GM19397 (cell line): Measurements from ENCODE around the gene MALRD1.

ENCODE experiments used
- ATAC-seq: cut with Tn5 transposase; IDR thresholded peaks from one replicate; pipeline ENCODE4 v1.9.1; 2021; ENCODE audit warnings: mild to moderate bottlenecking, moderate library complexity; ENCODE audit not compliant: unreplicated experiment

MALRD1 gene

DNA sequence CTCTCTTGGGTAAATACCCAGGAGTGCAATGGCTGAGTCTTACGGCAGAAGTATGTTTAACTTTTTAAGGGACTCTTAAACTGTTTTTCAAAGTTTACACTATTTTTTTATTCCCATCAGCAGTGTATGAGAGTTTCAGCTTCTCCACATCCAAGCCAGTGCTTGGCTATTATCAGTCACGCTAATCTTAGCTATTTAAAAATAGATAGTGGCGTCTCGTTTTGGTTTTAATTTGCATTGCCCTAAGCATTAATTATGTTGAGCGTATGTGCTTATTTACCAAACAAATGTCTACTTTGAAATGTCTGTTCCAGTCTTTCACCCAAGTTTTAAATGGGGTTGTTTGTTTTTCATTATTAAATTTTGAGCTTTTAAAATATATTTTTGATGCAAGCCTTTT lies 164.0 kb downstream of the MALRD1 start:
- no peak for ATAC-seq

DNA sequence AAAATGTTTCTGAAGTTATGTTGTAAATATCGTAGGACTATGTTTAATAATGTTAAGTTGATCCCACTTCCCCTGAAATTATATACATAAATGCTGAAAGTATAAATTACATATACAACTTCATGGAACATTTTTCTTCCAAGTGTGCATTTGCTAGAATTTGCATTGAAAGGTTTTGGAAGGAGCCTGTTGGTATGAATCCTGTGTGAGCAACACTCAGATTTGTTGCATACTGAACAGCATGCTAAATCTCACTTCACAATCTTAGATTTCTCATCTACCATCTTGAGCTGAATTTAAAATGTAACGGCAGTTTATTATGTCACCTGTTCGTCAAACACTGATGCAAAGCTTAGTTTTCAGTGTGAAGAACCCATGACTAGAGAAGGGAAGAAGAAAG lies 172.6 kb downstream of the MALRD1 start:
- ATAC-seq = no peak

DNA sequence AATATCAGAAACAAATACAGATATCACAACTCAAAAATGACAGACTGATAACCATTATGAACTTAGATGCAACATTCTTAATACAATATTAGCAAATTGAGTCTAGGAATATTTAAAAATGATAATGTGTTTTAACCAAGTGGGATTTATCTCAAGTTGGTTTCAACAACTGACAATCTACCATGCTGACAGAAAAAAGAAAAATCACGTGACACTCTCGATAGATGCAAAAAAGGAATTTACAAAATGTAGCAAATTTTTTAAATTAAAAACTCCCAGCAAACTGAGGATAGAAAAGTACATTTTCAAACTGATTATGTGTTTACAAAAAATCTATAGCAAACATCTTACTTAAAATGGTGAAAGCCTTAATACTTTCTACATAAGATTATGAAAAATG lies 177.4 kb downstream of the MALRD1 start:
- no peak for ATAC-seq

DNA sequence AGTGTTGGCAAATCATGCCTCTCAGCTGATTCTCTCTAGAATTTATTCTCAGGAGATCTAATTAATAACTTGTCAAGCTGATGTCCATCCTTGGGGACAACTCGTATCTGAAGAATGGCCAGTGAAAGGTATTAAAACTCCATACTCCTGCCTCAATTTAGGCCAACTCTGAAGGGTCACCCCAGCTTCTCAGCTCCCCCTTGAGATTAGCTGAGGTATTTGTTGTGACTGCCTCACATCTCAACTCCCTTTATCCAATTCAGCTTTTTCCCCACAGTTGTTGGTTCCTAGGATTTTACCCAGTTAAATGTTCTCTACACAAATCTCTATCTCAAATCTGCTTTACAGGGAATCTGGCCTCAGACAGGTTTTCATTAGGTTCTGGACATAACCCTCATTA lies 182.4 kb downstream of the MALRD1 start:
- no peak for ATAC-seq

DNA sequence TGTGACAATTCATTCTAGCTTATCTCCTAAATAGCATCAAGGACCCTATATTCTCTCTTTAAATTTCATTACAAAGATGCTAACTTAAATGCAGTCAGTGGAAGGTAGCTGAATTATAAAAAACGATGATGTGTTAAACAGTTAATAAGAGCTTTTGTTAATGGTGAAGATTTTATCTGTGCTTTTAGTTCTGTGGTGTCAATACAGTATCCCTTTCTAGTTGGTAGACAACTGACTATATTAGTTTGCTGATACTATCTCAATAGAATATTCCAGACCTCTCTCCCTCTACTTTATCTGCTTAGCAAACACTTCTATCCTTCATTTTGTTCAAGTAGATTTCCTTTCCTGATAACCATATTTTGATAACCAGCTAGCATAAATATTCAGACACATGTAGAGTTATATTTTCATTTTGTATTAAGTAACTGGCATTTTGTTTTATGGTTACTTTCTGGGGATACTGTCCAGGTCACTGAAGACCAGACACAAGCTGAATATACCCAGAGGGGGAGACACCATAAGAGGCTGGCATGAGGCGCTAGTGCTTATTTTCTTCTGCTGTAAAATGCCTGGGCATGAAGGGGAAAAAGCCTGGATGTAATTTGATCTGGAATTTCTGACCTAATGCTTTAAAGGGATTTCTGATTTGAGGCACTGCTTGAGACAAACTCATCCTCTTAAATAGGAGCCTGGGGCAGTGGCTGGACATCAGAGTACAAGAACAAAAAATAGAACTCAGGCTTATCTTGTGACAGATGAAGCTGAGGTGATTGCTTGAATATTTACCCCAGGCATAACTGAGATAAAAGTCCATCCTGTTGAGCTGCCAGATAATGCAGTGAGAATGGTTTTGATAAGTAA lies 197.5 kb downstream of the MALRD1 start:
- ATAC-seq = no peak

DNA sequence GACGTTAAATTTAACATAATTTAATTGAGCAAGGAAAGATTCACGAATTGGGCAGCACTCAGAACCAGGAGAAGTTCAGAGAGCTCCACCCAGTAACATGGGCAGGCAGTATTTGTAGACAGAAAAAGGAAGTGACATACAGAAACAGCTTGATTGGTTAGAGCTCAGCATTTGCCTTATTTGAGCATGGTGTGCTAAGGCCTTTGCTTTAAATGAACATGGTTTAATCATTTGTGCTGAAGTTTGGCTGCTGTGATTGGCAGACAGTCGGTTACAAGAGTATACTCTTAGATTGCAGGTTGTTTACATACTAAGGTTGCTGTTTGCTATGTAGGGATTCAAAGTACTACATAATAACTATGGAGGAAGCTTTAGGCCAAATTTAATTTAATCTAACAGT lies 199.2 kb downstream of the MALRD1 start:
- no peak for ATAC-seq

DNA sequence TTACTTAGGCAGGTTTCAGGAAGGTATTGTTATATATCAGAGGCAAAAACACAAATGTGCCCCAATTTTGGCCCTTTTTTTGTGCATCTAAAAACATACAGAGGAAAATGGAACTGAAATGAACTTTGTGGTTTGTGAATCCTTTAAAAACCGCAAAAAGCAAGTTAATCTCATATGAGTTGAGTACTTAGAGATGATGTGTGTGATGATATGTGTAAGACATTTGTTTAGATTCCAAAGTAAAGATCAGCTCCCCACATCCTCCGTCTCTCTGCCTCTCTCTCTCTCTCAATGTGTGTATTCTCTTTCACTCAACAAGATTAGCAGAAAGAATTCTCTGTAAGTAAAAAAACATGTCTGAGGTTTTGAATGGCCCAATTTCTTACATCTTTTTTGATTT lies 201.9 kb downstream of the MALRD1 start:
- no peak for ATAC-seq

DNA sequence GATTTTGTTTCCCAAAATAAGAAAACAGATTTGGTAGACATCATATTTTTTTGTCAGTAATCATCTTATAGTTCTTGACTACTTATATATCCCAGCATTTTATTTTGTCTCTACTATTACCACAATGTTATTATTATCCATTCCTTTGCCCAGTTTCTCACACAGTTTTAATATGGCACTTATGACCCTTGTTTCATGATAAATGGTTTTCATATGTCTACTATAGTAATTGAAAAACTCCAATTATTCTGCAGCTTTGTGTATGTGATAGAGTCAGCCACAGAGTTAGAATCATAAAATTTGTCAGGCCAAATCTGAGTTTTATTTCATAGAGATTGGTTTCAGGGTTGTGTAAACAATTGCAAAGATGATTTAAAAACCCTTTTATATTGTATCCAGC lies 203.9 kb downstream of the MALRD1 start:
- ATAC-seq = no peak

DNA sequence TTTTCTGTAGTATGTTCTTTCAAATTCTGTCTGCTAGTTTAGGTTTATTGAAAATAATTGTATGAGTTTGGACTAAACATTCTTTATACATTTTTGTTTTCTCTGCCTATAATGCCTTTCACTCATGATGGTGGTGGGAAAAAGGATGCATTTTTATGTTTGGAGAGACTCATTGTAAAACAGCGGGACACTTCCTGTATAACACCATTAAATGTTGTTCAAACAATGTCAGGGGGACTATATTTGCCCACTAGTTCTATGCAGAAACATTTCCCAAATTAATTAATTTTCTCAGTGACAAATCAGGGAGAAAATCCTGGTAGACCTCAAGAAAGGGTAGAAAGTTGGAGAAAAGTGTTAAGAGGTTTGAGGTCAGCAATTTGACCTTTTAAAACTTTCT lies 207.7 kb downstream of the MALRD1 start:
- ATAC-seq = no peak

DNA sequence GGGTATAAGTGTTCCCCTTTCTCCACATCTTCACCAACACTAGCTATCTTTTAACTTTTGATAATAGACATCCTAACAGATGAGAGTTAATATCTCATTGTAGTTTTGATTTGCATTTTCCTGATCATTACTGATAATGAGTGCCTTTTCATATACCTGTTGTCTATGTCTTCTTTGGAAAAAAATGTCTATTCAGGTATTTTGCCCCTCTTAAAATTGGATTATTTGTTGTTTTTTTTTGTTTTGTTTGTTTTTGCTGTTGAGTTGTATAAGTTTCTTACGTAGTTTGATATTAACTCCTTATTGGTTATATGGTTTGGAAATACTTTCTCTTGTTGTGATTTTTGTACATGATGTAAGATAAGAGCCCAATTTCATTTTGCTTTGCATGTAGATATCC lies 214.7 kb downstream of the MALRD1 start:
- no peak for ATAC-seq

DNA sequence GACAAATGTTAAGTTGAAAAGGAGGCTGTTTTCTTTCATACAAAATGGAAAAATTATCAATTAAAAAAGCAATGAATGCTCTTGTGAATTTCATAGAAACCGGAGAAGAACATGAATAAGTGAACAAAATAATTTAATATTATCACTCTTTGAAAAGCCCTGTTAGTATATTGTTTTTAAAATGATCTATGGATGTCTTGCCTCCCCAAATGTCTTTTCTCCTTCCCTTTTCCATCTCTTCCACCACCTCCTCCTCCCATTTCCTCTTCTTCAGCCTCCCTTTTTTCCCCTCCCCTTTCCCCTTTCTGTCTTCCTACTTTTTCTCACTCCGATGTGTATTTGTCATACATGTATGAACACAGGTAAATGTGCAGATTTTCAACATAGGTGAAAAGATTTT lies 234.7 kb downstream of the MALRD1 start:
- ATAC-seq = no peak

DNA sequence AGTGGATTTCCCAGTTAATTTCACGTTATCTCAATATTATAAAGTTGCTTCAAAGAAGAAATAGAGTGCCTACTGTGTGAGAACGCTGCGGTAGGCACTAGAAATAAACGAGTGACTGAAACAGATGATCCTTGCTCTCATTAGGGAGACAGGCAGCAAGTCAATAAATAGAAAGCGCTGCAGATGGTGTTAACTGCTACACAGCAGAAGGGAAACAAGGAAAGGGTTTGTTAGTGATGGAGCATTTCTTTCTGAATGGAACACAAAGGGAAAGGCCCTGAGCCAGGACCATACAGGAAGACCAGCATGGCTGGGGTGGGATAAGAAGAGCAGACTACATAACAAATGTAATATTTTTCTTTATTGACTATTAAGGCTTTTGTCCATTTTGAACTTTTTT lies 235.2 kb downstream of the MALRD1 start:
- ATAC-seq = no peak

DNA sequence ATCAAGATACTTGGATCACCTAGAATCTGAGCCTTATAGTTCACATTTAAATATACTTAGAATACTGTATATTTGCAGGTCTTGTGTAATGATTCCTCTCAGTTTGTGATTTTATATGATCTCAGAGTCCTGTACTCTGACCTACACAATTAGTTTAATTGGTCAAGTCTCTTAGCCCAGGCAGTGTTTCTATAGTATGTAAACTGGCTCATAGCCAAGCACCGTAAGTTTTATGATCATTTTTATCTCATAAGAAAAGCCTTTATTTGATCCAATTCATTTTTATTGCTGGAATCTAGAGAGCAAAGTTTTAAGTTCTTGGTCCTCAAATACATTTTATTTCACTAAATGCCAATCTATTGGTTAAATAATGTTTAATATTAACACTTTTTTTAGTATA lies 242.2 kb downstream of the MALRD1 start:
- no peak for ATAC-seq

DNA sequence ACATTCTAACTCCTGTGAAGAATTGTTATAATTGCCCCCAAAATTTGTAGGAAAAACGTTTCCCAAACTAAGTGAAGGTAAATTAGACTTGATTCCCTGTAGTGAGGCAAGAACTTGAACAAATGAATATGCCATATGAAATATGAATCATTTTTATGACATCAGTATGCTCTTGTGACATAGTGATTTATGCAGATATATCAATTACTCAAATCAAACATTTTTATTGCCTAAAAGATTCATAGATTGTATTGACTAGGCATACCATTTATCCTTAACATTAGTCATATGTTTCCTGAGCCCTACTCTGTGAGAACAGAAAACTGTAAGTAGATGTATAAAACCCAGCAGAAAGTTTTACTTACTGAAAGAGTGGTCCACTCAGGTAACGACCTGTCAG lies 245.6 kb downstream of the MALRD1 start:
- no peak for ATAC-seq

DNA sequence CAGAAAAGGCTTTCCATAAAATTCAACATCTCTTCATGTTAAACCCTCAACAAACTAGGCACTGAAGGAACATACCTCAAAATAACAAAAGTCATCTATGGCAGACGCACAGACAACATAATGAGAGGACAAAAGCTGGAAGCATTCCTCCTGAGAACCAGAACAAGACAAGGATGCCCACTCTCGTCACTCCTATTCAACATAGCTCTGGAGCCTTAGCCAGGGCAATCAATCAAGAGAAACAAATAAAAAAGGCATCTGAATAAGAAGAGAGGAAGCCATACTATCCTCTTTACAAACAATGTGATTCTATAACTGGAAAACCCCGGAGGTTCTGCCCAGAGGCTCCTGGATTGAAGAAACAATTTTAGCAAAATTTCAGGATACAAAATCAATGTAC lies 251.0 kb downstream of the MALRD1 start:
- no peak for ATAC-seq

DNA sequence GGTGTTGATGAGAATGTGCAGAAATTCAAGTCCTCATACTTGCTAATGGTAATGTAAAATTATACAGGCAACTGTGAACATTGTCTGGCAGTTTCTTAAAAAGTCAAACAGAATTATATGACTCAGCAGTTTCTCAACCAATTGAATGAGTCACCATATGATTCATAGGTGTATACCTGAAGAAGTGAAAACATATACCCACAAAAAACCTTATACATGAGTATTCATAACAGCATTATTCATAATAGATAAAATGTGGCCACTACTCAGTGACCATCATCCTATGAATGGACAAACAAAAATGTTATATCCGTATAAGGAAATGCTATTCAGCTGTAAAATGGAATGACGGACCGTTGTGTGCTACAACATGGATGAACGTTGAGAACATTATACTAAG lies 253.5 kb downstream of the MALRD1 start:
- no peak for ATAC-seq

DNA sequence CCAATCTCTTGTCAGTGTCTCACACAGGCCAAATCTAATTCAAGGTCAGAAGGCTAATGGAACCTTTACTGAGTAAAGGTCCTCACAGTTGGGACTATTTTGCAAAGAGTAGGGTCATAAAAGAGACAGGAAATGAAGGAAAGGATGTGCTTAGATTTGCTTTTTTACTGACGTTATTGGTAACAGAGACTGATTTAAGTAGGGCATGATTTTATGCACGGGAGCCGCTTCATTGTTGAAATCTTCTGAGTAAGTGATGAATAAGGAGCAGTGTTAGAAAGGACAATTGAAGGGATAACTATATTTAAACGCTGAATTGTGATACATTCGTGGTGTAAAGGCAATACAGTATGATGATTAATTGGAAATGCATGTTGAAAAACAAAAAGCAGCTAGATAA lies 261.5 kb downstream of the MALRD1 start:
- ATAC-seq = no peak

DNA sequence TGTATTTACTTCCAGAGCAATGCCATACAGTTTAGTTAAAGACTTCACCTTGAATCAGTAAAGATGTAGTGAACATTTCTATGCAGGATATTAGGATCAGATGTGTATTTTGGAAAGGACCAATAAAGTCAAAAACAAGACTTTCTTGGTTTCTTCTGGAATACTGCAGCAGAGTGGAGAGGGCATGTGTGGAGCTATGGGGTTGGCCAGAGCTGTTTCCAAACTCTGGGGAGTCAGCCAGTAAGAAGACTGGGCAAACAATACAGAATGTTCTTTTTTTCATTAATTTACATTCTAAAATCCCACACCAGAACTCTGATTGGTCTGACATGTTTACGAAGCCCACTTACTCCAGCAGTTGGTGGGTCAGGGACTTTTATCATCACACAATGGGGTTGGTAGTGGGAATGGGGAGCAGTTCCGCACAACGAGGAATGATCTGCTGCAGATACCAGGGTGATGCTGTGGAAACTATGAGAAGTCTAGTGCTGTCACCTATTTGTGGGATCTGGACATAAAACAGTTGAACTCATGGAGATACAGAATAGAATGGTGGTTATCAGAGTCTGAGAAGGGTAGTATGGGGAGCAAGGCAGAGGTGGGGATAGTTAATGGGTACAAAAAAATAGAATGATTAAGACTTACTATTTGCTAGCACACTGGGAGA lies 267.7 kb downstream of the MALRD1 start:
- no peak for ATAC-seq

DNA sequence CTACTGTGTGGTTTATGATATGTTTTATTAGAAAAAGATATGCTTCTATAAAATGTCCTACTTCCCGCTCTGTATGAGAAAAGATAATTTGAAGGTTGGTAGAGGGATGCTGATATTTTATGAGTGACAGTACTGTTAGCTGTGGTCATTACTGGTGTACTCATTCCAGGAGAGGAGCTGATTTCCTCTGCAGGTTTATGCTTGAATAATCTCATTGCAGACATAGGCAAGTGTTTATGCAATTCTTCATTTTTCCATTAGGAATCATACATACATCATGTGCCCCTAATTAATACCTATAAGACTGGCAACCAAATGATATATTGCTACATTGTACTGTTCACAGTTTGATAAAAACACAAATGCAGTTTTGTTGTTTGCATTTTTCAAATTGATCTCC lies 269.4 kb downstream of the MALRD1 start:
- no peak for ATAC-seq

DNA sequence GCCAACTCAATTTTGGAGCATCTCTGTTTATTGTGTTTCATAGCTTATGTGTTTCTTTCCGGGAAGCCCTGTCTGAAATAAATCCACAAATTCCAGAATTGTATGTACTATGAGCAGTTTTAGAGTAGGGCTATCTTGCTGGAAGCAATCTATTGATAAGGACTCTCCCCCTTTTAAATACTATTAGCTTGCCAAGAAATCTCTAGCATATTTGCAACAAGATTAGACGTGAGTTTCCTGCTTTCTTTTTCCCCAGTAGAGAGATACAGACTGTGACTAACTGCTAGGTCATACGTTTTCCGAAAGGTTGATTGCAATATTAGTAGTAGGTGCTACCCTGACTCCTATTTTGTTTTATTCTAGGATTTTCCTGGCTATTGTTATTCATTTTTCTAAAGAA lies 277.0 kb downstream of the MALRD1 start:
- ATAC-seq = no peak

DNA sequence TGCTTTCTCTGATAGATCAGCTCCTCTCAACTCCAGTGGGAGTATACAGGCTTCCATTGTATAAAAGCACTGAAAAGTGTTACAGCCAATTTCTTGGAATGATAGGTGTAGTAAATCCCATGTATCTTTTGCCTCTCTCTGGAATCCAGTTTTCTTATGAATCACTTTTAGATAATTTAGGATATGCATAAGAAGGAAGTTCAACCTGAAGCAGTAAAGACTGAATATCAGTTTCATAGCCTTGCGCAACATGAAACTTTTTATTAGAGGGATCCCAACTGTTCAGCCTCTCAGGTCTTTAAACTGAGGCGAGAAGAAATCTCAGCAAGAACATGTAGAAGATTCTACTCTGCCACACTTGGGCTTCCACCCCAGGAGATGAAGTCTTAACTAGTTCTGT lies 280.0 kb downstream of the MALRD1 start:
- ATAC-seq = no peak

DNA sequence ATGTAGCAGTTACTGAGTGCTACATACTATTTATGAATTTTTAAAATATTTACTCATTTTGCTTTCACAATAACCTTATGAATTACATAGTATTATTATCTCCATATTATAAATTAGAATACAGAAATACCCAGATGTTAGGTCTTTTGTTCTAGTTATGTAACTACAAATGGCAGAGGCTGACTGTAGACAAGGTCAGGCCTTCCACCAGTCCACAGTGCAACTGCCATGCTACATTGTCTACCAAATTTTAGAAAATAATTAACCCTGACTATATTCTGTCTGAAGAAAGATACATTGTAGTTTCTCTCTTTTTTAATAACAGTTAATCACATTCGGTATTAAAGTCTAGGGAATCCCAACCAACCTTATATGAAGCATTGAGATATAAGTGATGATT lies 280.9 kb downstream of the MALRD1 start:
- no peak for ATAC-seq

DNA sequence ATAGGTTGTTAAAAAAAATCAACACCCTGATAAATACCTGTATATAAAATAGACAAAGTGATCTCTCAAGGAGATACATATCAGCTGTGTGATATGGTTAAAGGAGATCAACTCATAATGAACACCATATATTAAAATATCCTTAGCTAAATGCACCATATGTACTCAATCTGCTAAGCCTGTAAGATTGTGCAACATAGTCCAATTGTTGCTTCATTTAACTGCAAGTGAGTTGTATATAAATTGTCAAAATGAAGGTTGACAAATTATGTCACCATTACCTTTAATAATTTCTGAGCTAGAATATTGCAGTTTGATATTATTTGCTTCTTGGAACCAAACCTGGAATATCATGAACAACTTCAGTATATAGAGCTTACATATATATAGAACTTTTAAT lies 283.7 kb downstream of the MALRD1 start:
- ATAC-seq = no peak
